ENCODE measurements around the gene OBSCN.

The OBSCN gene

GRCh38 chr1:228377664-228378089 lies 169.8 kb downstream of the OBSCN start:
- no peaks in the 10 kb centered on the region for H3K36me3 ChIP-seq (ENCODE audit: insufficient read depth, low read length)
- H3K9me3 ChIP-seq (ENCODE audit: low read length) = no peaks in the 10 kb centered on the region
- peak overlapping the region; percentile 38 for H3K4me3 ChIP-seq (ENCODE audit: low read depth, low read length, poor library complexity, severe bottlenecking)
- no peak for TF ChIP-seq EZH2 (IDR thresholded peaks at IDR 0.05; ENCODE audit: borderline replicate concordance, low read length)
- TF ChIP-seq CTCF (IDR thresholded peaks at IDR 0.05; ENCODE audit: low read length) = no peak
- H3F3A ChIP-seq (ENCODE audit: insufficient read depth, low read length) = no peaks in the 10 kb centered on the region
- no peaks in the 10 kb centered on the region for H3K9me2 ChIP-seq (ENCODE audit: low read depth, low read length)
- H3K4me2 ChIP-seq (ENCODE audit: low read length) = peak overlapping the region; percentile 53; the same call in 1 of the 2 replicates
- H3K27me3 ChIP-seq (ENCODE audit: insufficient read depth, low read length) = no peaks in the 10 kb centered on the region
- H3K79me2 ChIP-seq (ENCODE audit: insufficient read depth, low read length) = no peaks in the 10 kb centered on the region
- H3K9ac ChIP-seq (ENCODE audit: low read length) = no peak overlapping the region
- no peaks in the 10 kb centered on the region for H4K20me1 ChIP-seq (ENCODE audit: insufficient read depth, low read length)
- H3K4me1 ChIP-seq (ENCODE audit: insufficient read depth, low read length, severe bottlenecking) = no peaks in the 10 kb centered on the region
- no peak overlapping the region for H2AFZ ChIP-seq (ENCODE audit: low read length)
- H3K27ac ChIP-seq (ENCODE audit: low read depth, low read length, poor library complexity, severe bottlenecking) = no peak overlapping the region

- TF ChIP-seq EZH2 (IDR thresholded peaks at IDR 0.05; ENCODE audit: borderline replicate concordance, low read length) (no peak), CTCF (IDR thresholded peaks at IDR 0.05; ENCODE audit: low read length) (peak; percentile 49)
Observed at GRCh38 chr1:228378090-228378872, 170.4 kb downstream of the OBSCN start.

DNA sequence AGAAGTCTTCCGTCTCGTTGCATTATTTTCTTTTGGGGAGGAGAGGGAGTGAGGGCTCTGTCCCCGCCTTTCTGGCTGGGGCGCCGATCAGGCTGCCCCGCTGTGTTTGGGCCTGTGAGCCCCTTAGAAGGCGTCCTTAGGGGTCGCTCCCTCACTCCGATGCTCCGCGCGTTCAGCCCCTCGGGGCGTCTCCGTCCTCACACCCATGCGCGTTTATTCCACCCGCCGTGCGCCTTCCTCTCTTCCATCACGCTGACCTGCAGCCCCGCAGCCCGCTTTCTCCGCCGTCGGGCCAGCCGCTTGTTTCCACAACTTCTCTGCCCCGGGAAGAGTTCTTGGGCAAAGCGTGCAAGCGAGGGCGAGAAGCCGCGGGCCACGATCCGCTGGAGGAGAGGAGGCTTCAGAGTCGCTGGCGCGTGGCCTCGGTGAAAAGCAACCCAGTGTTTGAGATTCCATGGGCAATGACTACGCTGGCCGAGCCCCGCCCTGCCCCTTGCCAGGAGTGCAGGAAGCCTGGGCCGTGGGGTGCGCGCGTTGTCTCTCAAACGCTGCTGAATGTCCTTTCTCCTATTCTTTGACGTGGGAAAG lies 171.1 kb downstream of the OBSCN start:
- no peaks in the 10 kb centered on the region for H3K9me2 ChIP-seq (ENCODE audit: low read depth, low read length)
- no peak overlapping the region for H3K9ac ChIP-seq (ENCODE audit: low read length)
- TF ChIP-seq EZH2 (IDR thresholded peaks at IDR 0.05; ENCODE audit: borderline replicate concordance, low read length) (no peak), CTCF (IDR thresholded peaks at IDR 0.05; ENCODE audit: low read length) (no peak)
- H3K4me1 ChIP-seq (ENCODE audit: insufficient read depth, low read length, severe bottlenecking) = no peaks in the 10 kb centered on the region
- peak overlapping the region; percentile 19; the same call in 1 of the 2 replicates for H3K4me2 ChIP-seq (ENCODE audit: low read length)
- H3K27me3 ChIP-seq (ENCODE audit: insufficient read depth, low read length) = peaks cover 3% of the 10 kb centered on the region; the same call in 1 of the 2 replicates
- no peaks in the 10 kb centered on the region for H3K9me3 ChIP-seq (ENCODE audit: low read length)
- no peaks in the 10 kb centered on the region for H3F3A ChIP-seq (ENCODE audit: insufficient read depth, low read length)
- H4K20me1 ChIP-seq (ENCODE audit: insufficient read depth, low read length) = no peaks in the 10 kb centered on the region
- no peak overlapping the region for H3K27ac ChIP-seq (ENCODE audit: low read depth, low read length, poor library complexity, severe bottlenecking)
- H3K36me3 ChIP-seq (ENCODE audit: insufficient read depth, low read length) = no peaks in the 10 kb centered on the region
- no peaks in the 10 kb centered on the region for H3K79me2 ChIP-seq (ENCODE audit: insufficient read depth, low read length)
- peak overlapping the region; percentile 38 for H3K4me3 ChIP-seq (ENCODE audit: low read depth, low read length, poor library complexity, severe bottlenecking)
- no peak overlapping the region for H2AFZ ChIP-seq (ENCODE audit: low read length)

More at GRCh38 chr1:228378090-228378872, 170.4 kb downstream of the OBSCN start:
- peaks cover 3% of the 10 kb centered on the region; the same call in 1 of the 2 replicates for H3K27me3 ChIP-seq (ENCODE audit: insufficient read depth, low read length)
- no peaks in the 10 kb centered on the region for H4K20me1 ChIP-seq (ENCODE audit: insufficient read depth, low read length)
- no peaks in the 10 kb centered on the region for H3K36me3 ChIP-seq (ENCODE audit: insufficient read depth, low read length)
- H3F3A ChIP-seq (ENCODE audit: insufficient read depth, low read length) = no peaks in the 10 kb centered on the region
- no peaks in the 10 kb centered on the region for H3K4me1 ChIP-seq (ENCODE audit: insufficient read depth, low read length, severe bottlenecking)
- no peak overlapping the region for H3K9ac ChIP-seq (ENCODE audit: low read length)
- H3K27ac ChIP-seq (ENCODE audit: low read depth, low read length, poor library complexity, severe bottlenecking) = no peak overlapping the region
- peak overlapping the region; percentile 38 for H3K4me3 ChIP-seq (ENCODE audit: low read depth, low read length, poor library complexity, severe bottlenecking)
- H3K9me3 ChIP-seq (ENCODE audit: low read length) = no peaks in the 10 kb centered on the region
- no peaks in the 10 kb centered on the region for H3K9me2 ChIP-seq (ENCODE audit: low read depth, low read length)
- H3K4me2 ChIP-seq (ENCODE audit: low read length) = peak overlapping the region; percentile 53; the same call in 1 of the 2 replicates
- H2AFZ ChIP-seq (ENCODE audit: low read length) = no peak overlapping the region
- H3K79me2 ChIP-seq (ENCODE audit: insufficient read depth, low read length) = no peaks in the 10 kb centered on the region
